Activated CD8-positive, alpha-beta T cell treated with anti-CD3 and anti-CD28 coated beads for 36 hours (primary cell): ENCODE results near the gene MTX1. TPM values are rescaled to one million over a fixed set of nuclear protein-coding genes. Genes with fewer than 3 reads are reported as not detected.
"Not testable (repeated sequence)": the region's sequence is repeated elsewhere in the genome, so short reads cannot be mapped to it uniquely, and the experiment has no call there.

Source experiments
- ATAC-seq: fragments of 200-7000 bp; cut with Tn5 transposase; one replicate; pipeline ENCODE4 v1.10.0; 2021; ENCODE audit warnings: mild to moderate bottlenecking, moderate library complexity
- CTCF ChIA-PET: fragments of 350-600 bp; sonication (Branson Sonifier 250); formaldehyde crosslinking; loops from one replicate; lab custom pipeline; 2021; ENCODE audit warnings: antibody characterized with exemption; lab: Charles Lee
- POLR2A ChIA-PET: fragments of 350-600 bp; sonication (Branson Sonifier 250); formaldehyde crosslinking; loops from one replicate; lab custom pipeline; 2021; ENCODE audit warnings: antibody characterized with exemption; lab: Charles Lee
- DNase-seq: peaks from one replicate; pipeline ENCODE4 v3.0.0-alpha.2; 2020
- H3K27ac Mint-ChIP-seq: one replicate; pipeline ENCODE4 v1.8.0; 2021; ENCODE audit warnings: mild to moderate bottlenecking, mixed read lengths
- H3K27me3 Mint-ChIP-seq: one replicate; pipeline ENCODE4 v1.8.0; 2021; ENCODE audit warnings: mixed read lengths
- H3K36me3 Mint-ChIP-seq: one replicate; pipeline ENCODE4 v1.8.0; 2021; ENCODE audit warnings: low read depth, mixed read lengths
- H3K4me1 Mint-ChIP-seq: one replicate; pipeline ENCODE4 v1.8.0; 2021; ENCODE audit warnings: low read depth, mixed read lengths
- H3K4me3 Mint-ChIP-seq: one replicate; pipeline ENCODE4 v1.8.0; 2021; ENCODE audit warnings: mild to moderate bottlenecking, moderate library complexity, mixed read lengths
- H3K9me3 Mint-ChIP-seq: one replicate; pipeline ENCODE4 v1.8.0; 2021; ENCODE audit warnings: mixed read lengths
- intact Hi-C: fragments of 100-400 bp; cut with micrococcal nuclease; formaldehyde crosslinking; loops from one replicate; pipeline ENCODE4 v1.10.0; 2022
- total RNA-seq, 2 experiments: library from RNA; stranded (reverse); gene quantifications; one replicate each; pipeline ENCODE4 v1.2.3, GENCODE V29; 2021
- TF ChIP-seq, protein P1 (sequence below): fragments of 200-600 bp; IDR thresholded peaks from one replicate; pipeline ENCODE4 v1.8.0; 2022; ENCODE audit warnings: antibody characterized with exemption, mild to moderate bottlenecking

The MTX1 gene
- total RNA-seq, 2 experiments from 2014 or later, result 59.2 to 61.0 TPM

GRCh38 chr1:155219592-155220031 lies 11.1 kb downstream of the MTX1 start:
- Mint-ChIP-seq H3K4me3 (no peak overlapping the region), H3K9me3 (no peaks in the 10 kb centered on the region), H3K27me3 (no peaks in the 10 kb centered on the region), H3K36me3 (peaks cover 3% of the 10 kb centered on the region), H3K4me1 (peaks cover 18% of the 10 kb centered on the region), H3K27ac (peak overlapping the region; percentile 49)
- POLR2A ChIA-PET, result interaction anchor here (0.7 to 1.2 kb wide), 4 partner anchors 10 to 26 kb away, joined by 3 to 5 read pairs (median 4); partner anchors contain the start of gene THBS3
- CTCF ChIA-PET, result interaction anchor here (0.8 to 1.5 kb wide), 4 partner anchors 13 to 44 kb away, joined by 3 to 5 read pairs (median 4); no protein-coding TSS in a partner anchor
- DNase-seq (no peak), ATAC-seq (peak; percentile 30)
- intact Hi-C loops, result no loop called here
- TF ChIP-seq, protein P1, sequence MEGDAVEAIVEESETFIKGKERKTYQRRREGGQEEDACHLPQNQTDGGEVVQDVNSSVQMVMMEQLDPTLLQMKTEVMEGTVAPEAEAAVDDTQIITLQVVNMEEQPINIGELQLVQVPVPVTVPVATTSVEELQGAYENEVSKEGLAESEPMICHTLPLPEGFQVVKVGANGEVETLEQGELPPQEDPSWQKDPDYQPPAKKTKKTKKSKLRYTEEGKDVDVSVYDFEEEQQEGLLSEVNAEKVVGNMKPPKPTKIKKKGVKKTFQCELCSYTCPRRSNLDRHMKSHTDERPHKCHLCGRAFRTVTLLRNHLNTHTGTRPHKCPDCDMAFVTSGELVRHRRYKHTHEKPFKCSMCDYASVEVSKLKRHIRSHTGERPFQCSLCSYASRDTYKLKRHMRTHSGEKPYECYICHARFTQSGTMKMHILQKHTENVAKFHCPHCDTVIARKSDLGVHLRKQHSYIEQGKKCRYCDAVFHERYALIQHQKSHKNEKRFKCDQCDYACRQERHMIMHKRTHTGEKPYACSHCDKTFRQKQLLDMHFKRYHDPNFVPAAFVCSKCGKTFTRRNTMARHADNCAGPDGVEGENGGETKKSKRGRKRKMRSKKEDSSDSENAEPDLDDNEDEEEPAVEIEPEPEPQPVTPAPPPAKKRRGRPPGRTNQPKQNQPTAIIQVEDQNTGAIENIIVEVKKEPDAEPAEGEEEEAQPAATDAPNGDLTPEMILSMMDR, result no peak

- peaks cover 24% of the 10 kb centered on the region for H3K4me1 Mint-ChIP-seq
- DNase-seq, ATAC-seq, H3K36me3 Mint-ChIP-seq, H3K27me3 Mint-ChIP-seq, intact Hi-C loops, H3K4me3 Mint-ChIP-seq, H3K27ac Mint-ChIP-seq, H3K9me3 Mint-ChIP-seq: not testable (repeated sequence)
- ChIA-PET CTCF (interaction anchor here (1.2 kb wide), 1 partner anchor 13 kb away, joined by 4 read pairs; the partner anchor contains the start of gene THBS3), POLR2A (interaction anchor here (1.2 kb wide), 1 partner anchor 27 kb away, joined by 3 read pairs; no protein-coding TSS in a partner anchor)
Observed at GRCh38 chr1:155220211-155220965, 11.9 kb downstream of the MTX1 start.

DNA sequence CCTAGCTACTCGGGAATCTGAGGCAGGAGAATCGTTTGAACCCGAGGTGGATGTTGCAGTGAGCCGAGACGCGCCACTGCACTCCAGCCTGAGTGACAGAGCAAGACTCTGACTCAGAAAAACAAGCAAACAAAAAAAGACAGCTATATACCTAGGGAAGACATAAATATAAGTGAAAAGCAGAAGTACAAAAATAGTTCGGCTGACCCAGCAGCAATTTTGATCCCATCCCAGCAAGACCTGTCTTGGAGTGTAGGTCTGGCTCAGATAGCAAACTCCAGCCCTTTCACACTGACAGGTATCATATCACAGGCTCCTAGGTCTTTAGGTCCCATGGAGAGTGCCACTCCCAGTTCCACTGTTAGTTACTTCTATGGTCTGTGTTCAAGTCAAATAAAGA lies 14.6 kb downstream of the MTX1 start:
- Mint-ChIP-seq H3K36me3 (peaks cover 6% of the 10 kb centered on the region), H3K27me3 (no peaks in the 10 kb centered on the region), H3K27ac (no peak overlapping the region), H3K4me3 (no peak overlapping the region), H3K9me3 (no peaks in the 10 kb centered on the region), H3K4me1 (peaks cover 39% of the 10 kb centered on the region)
- ATAC-seq (no peak), DNase-seq (no peak)
- TF ChIP-seq, protein P1, result no peak
- ChIA-PET POLR2A (interaction anchor here (1.0 to 1.6 kb wide), 4 partner anchors 14 to 49 kb away, joined by 3 to 7 read pairs (median 4); partner anchors contain the start of genes MTX1 and THBS3), CTCF (interaction anchor here (1.5 to 4.0 kb wide), 4 partner anchors 14 to 49 kb away, joined by 4 to 23 read pairs (median 17); partner anchors contain the start of genes KRTCAP2, THBS3 and TRIM46)
- intact Hi-C loops, result no loop called here

- not testable (repeated sequence) for H3K36me3 Mint-ChIP-seq, H3K9me3 Mint-ChIP-seq, DNase-seq, H3K27me3 Mint-ChIP-seq, ATAC-seq
- H3K27ac Mint-ChIP-seq, result peak overlapping the region; percentile 99
- ChIA-PET CTCF (interaction anchor here (0.8 to 4.0 kb wide), 9 partner anchors 14 to 51 kb away, joined by 3 to 24 read pairs (median 14); partner anchors contain the start of genes KRTCAP2, MTX1, THBS3 and TRIM46), POLR2A (interaction anchor here (0.6 to 3.8 kb wide), 4 partner anchors 18 to 31 kb away, joined by 3 to 24 read pairs (median 13); partner anchors contain the start of gene THBS3)
- peaks cover 34% of the 10 kb centered on the region for H3K4me1 Mint-ChIP-seq
- intact Hi-C loops, result loop anchor here (5.0 kb wide), 1 partner anchor 48 kb away; no protein-coding TSS in a partner anchor
- H3K4me3 Mint-ChIP-seq, result peak overlapping the region; percentile 91
Observed at GRCh38 chr1:155225404-155225759, 16.9 kb downstream of the MTX1 start.

DNA sequence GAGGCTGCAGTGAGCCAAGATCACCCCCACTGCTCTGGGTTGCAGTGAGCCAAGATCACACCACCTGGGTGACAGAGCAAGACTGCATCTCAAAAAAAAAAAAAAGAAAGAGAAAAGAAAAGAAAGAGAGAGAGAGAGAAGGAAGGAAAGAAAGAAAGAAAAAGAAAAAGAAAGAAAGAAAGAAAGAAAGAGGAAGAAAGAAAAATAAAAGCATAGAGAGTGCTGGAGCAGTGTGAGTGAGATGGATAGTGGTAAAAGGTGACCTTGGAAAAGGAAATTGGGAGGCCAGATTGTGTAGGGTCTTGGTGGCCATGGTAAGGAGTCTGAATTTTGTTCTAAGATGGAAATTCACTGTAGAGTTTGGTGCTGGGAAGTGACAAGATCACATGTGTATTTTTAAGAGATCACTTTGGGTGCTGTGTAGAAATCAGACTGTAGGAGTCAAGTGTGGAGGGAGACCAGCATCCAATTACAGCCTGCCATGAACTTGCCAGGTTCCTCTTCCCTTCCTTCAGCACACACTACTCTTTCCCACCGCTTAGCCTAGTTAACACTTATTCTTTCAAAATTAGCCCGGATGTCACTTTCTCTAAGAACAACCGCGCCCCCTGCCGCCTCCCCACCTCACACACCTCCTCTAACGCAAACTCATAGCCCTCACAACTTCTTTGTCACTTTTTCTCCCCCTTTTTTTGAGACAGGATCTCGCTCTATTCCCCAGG lies 17.9 kb downstream of the MTX1 start:
- DNase-seq (peak; percentile 94), ATAC-seq (peak; percentile 43)
- Mint-ChIP-seq H3K4me3 (peak overlapping the region; percentile 91), H3K27ac (peak overlapping the region; percentile 99), H3K9me3 (no peaks in the 10 kb centered on the region), H3K27me3 (no peaks in the 10 kb centered on the region), H3K36me3 (peaks cover 6% of the 10 kb centered on the region), H3K4me1 (peaks cover 37% of the 10 kb centered on the region)
- intact Hi-C loops, result loop anchor here (2.0 to 5.0 kb wide), 2 partner anchors 18 to 49 kb away; partner anchors contain the start of gene MTX1
- TF ChIP-seq, protein P1, result peak; percentile 71
- ChIA-PET POLR2A (interaction anchor here (0.6 to 3.8 kb wide), 12 partner anchors 15 to 141 kb away, joined by 3 to 24 read pairs (median 7); partner anchors contain the start of genes MTX1, SCAMP3 and THBS3), CTCF (interaction anchor here (0.7 to 4.0 kb wide), 20 partner anchors 15 to 165 kb away, joined by 3 to 26 read pairs (median 4); partner anchors contain the start of genes KRTCAP2, MTX1, THBS3 and TRIM46)
